ENCODE measurements around the gene FBXO10.
"Not testable (repeated sequence)": the region's sequence is repeated elsewhere in the genome, so short reads cannot be mapped to it uniquely, and the experiment has no call there.

The FBXO10 gene

DNA sequence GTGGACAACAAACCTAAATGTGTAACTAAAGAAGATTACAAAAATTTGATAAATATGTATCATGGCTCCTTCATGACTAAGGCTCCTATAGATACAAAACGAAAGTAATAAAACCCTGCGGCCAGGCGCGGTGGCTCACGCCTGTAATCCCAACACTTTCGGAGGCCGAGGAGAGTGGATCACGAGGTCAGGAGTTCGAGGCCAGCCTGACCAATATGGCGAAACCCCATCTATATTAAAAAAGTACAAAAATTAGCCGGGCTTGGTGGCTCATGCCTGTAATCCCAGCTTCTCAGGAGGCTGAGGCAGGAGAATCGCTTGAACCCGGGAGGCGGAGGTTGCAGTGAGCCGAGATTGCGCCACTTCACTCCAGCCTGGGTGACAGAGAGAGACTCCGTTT is 108.7 kb downstream of the FBXO10 start:
- not testable (repeated sequence) for ATAC-seq; H3K27ac Mint-ChIP-seq; H3K4me3 Mint-ChIP-seq; DNase-seq (ENCODE audit: low spot score in 2 of 2); H3K9me3 Mint-ChIP-seq
- Mint-ChIP-seq H3K4me1 (peaks cover 30% of the 10 kb centered on the region), H3K36me3 (peaks cover 37% of the 10 kb centered on the region)

DNA sequence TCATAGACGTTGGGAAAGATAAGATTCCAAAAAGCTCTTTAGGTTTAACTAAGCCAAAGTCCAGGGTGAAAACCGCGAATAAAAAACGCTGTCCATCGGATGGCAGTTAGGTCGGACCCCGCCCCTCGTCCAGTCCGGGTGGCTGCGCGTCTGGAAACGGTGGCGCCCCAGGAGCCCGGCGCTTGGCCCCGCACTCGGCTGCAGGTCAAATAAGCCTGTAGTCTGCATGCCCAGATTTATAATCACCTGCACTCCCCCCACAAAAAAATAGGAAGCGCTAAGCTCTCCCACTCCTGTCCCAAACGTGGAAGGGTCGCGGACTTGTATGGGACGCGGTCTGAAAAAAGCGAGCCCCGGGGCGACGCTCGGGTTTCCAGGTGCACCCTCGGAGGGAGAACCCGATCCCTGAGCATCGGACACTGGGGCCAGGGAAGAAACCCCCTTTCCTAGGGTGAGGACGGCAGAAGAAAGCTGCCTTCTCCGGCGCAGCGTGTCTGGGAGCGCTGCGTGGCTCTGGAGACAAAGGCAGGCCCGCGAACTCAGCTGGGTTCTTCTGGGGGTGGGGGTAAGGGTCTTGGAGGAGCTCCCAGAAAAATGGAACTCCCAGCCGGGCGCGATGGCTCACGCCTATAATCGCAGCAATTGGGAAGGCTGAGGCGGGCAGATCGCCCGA is 110.0 kb downstream of the FBXO10 start:
- Mint-ChIP-seq H3K4me1 (peaks cover 27% of the 10 kb centered on the region), H3K9me3 (no peaks in the 10 kb centered on the region), H3K27ac (peak overlapping the region; percentile 97), H3K36me3 (peaks cover 40% of the 10 kb centered on the region), H3K4me3 (peak overlapping the region; percentile 94)
- peak; percentile 1 for ATAC-seq
- DNase-seq (ENCODE audit: low spot score in 2 of 2), result peak; percentile 12 to 66

- peaks cover 48% of the 10 kb centered on the region for H3K36me3 Mint-ChIP-seq
- H3K4me3 Mint-ChIP-seq, result peak within 1 kb of the TSS; percentile 94
- DNase-seq (ENCODE audit: low spot score in 2 of 2) (peak; percentile 88 to 97), ATAC-seq (peak; percentile 88)
- no peaks in the 10 kb centered on the region for H3K9me3 Mint-ChIP-seq
- H3K27ac Mint-ChIP-seq, result peak within 1 kb of the TSS; percentile 97
- peaks cover 27% of the 10 kb centered on the region for H3K4me1 Mint-ChIP-seq
Observed at GRCh38 chr9:37465249-37466036, 110.7 kb downstream of the FBXO10 start, which contains the start of gene ZBTB5. Gene ZBTB5, minus strand, starts transcription at chr9:37465450. Its CDS starts 22,899 bp downstream, at chr9:37442551.

DNA sequence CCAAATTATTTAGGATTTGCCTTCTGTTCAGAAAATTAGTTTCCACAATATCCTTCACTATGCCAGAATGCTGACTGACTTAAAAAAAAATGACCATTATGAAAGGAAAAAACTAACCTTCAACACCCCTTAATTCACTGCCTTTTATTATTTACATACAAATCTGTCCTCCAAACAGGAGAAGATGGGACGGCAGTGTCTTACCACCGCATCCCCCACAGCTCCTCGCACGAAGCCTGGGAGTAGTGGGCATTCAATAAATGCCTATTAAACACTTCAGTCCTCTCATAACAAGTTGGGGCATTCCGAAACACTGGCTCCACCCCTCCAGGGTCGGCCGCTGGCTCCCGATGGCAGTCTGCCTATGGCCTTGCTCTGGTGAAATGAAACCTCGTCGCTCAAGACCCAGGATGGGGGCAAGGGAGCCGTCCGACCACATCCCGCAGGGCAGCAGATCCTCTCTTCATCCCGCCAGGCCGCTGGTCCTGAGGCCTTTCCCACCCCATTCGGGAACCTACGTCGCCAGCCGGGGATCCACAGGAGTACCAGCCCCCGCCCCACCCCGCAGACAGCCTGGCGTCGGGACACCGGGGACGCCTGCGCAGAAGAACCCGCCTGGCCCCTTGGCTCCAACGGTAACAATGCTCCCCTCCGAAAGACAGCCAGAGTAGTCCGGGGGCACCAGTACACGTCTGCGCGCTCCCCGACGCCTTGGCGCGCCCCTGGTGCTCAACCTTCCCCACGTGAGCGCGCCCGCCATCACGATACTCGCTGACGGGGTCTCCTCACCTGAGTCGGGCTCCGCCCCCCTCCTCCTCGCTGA is 111.5 kb downstream of the FBXO10 start:
- H3K9me3 Mint-ChIP-seq, result no peaks in the 10 kb centered on the region
- peaks cover 49% of the 10 kb centered on the region for H3K36me3 Mint-ChIP-seq
- peak overlapping the region; percentile 97 for H3K27ac Mint-ChIP-seq
- peak; percentile 63 for ATAC-seq
- H3K4me1 Mint-ChIP-seq, result peaks cover 27% of the 10 kb centered on the region
- H3K4me3 Mint-ChIP-seq, result peak overlapping the region; percentile 94
- peak; percentile 76 to 93 for DNase-seq (ENCODE audit: low spot score in 2 of 2)

GRCh38 chr9:37464006-37464405 is 112.2 kb downstream of the FBXO10 start:
- H3K4me1 Mint-ChIP-seq, result peaks cover 27% of the 10 kb centered on the region
- peak overlapping the region; percentile 97 for H3K27ac Mint-ChIP-seq
- H3K9me3 Mint-ChIP-seq, result no peaks in the 10 kb centered on the region
- H3K36me3 Mint-ChIP-seq, result peaks cover 49% of the 10 kb centered on the region
- peak overlapping the region; percentile 94 for H3K4me3 Mint-ChIP-seq
- DNase-seq (ENCODE audit: low spot score in 2 of 2) (no peak), ATAC-seq (no peak)

Data from stimulated activated effector memory CD8-positive, alpha-beta T cell treated with anti-CD3 and anti-CD28 coated beads, Interleukin-12 subunit alpha, Interleukin-12 subunit beta, amount 100 ng/mL, for 72 hours (primary cell).